ENCODE results near the gene LSM14A.
"Not testable (repeated sequence)": the region's sequence is repeated elsewhere in the genome, so short reads cannot be mapped to it uniquely, and the experiment has no call there.

GRCh38 chr19:34132145-34132544, 40.2 kb upstream of the LSM14A start:
- not testable (repeated sequence) for TF ChIP-seq CTCF (conservative IDR thresholded peaks at IDR 0.05; ENCODE audit: low read depth, low read length); EZH2 (IDR thresholded peaks at IDR 0.05; ENCODE audit: low read length, unreplicated experiment); EZH2phosphoT487 (IDR thresholded peaks at IDR 0.05; ENCODE audit: borderline replicate concordance, low read length)

Data from PC-3 (cell line).